Stimulated activated CD4-positive, alpha-beta T cell treated with anti-CD3 and anti-CD28 coated beads, Interleukin-4, amount 100 ng/mL, for 1 hour (primary cell): ENCODE results near the gene ALS2CL.

Experiments
- DNase-seq: peaks from one replicate; pipeline ENCODE4 v3.0.0-alpha.2; 2020

Gene ALS2CL

GRCh38 chr3:46703013-46703520 lies 9.6 kb upstream of the ALS2CL start:
- no peak for DNase-seq

- DNase-seq: no peak
Observed at GRCh38 chr3:46702246-46703012, 8.9 kb upstream of the ALS2CL start.

GRCh38 chr3:46701181-46701939 lies 7.9 kb upstream of the ALS2CL start, which contains the start of gene TMIE:
TMIE (plus strand) TSS chr3:46701392; CDS start chr3:46701488, 96 bp downstream.
- DNase-seq: no peak

GRCh38 chr3:46700772-46701171 lies 7.3 kb upstream of the ALS2CL start:
- no peak for DNase-seq

DNA sequence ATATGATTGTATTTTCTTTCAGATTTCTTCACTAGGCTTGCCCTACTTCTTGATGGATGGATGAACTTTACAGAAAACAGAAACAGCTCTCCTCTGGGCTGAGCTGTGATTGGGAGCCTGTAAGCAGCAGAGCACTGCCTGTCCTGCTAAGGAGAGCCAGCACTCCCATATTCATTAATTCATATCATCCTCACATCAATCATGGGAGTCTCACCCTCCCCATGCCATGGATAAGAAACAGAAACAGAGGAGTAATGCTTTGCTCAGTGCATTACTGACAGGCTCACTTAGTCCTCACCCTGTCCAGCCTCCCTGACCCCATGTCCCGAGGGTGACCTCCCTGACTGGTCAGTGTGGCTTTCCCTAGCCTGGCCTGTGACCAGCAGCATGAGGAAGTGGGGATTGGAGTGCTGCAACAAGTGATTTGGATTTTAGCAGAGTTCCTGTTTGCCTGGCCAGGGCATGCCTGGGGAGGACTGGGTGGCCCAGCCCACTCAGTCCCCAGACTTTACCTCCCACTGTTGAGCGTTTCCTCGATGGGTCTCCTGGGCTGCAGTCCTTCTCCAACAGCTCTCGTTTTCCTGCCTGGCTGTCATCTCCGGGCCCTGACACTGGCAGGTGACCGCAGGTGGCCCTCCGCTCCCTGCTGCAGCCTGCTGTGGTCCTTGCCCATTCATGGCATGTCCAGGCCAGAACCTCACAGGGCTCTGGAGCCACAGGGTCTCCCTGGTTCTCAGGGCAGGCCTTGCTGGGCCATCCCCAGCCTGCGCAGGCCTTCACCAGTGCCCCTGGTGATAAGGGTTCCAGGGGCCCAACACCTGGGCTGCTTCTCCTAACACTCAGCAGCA lies 6.4 kb upstream of the ALS2CL start:
- no peak for DNase-seq

- no peak for DNase-seq
Observed at GRCh38 chr3:46695962-46696894, 2.7 kb upstream of the ALS2CL start.

DNA sequence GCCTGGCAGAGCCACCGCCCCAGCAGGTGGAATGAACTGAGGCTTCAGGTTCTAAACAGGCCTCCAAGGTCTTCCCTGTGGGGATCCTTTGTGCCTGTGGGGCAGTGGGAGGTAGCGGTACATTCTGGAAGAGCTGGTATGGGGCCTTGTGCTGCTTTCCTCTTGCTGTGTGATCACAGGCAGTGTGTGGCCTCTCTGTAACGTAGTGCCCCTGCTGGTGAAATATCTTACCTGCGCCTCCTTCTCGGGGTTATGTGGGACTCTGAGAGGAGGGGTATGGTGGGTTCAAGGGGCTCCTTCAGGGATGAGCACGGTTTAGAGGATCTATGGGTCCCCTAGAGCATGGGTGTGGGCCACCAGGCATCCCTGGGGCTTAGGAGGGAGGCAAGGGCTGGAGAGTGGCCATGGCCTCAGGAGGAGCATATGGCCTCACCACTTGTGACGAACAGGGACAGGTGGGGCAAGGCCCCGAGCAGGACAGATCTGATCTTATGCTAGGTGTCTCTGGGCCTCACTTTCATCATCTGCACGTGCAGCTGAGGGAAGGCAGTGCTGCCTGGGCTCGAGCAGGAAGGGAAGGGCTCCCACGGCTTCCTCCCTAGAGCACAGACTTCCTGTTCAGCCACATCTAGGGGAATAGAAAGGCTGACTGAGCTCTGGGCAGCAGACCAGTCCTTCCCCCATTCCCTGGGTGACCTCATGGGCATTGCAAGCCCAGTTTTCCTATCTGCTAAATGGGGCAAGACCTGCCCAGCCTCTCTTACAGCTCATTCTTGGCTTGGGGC lies 1.9 kb upstream of the ALS2CL start:
- DNase-seq: peak; percentile 46

GRCh38 chr3:46694520-46694919 lies 1.0 kb upstream of the ALS2CL start:
- no peak for DNase-seq

- DNase-seq: peak; percentile 56
Observed at GRCh38 chr3:46693892-46694226, 380 bp upstream of the ALS2CL start.

DNA sequence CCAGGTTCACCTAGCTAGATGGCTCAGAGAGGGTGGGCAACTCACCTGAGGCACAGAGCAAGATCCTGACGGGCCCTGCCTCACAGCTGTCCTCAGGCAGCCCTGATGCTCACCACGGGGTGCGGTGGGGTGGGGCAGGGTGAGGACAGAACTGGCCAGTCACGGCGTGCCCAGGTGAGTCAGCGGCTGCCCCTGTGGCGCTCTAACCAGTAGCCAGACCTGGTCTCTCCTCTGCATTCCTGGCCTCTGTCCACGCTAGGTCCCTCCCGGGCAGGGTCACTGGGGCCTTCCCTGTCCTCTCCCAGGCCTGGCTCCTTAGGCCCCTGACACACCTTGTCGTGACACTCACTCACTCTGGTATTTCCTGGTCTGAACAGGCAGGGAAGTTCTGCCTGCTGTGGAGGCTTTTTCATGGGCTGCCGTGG lies 901 bp downstream of the ALS2CL start:
- DNase-seq: no peak

DNA sequence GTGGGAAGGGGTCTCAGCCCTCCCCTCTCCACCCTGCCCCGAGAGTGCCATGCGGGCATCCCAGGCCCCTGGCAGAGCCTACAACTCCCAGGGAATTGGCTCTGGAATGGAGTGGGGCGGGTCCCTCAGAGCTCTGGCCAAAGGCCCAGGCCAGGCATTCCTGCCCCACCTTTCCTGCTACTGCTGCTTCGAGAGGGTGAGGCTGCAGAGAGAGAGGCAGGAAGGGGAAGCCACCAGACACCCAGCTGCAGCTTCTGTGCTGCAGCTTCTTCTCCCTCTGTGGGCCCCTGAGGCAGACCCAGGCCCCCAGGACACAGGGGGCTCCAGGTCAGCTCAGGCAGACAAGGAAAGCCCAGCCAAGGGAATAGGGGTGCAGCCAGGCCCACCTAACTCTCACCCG lies 2.7 kb downstream of the ALS2CL start:
- no peak for DNase-seq

GRCh38 chr3:46685446-46685845 lies 8.0 kb downstream of the ALS2CL start:
- DNase-seq: no peak

- DNase-seq: no peak
Observed at GRCh38 chr3:46684891-46685290, 8.6 kb downstream of the ALS2CL start.

- no peak for DNase-seq
Observed at GRCh38 chr3:46682974-46683373, 10.5 kb downstream of the ALS2CL start.

DNA sequence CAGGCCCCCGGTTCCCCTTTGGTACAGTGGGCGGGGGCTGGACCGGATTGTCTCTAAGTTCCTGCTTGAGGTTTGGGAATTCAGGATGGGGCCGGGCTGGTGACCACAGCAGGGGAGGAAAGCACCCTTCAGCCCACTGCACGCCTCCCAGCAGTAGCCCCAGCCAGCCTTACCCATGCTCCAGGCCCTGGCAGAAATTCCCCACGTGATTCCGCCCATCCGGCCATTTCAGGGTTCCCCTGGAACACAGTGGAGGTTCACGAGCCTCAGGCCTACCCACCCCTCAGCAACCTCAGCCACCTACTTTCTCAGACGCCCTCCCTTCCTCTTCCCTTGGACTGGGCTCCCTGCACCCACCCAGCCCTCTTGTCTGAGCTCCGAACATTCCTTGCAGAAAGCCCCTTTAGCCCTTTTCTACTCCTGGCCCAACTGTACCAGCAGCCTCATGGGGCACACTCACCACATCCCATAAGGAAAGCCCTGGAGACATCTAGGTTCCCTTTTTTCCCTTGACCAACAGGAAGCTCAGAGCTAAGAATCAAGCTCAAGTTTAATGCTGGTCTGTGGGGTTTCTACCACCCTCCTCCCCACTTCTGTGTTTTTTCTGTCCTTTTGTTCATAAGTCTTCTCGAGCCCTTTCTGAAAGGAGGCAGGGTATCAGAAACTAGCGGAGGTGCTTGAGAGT lies 11.5 kb downstream of the ALS2CL start:
- DNase-seq: no peak

GRCh38 chr3:46681387-46681786 lies 12.1 kb downstream of the ALS2CL start:
- no peak for DNase-seq

- DNase-seq: no peak
Observed at GRCh38 chr3:46680298-46680826, 13.1 kb downstream of the ALS2CL start.

GRCh38 chr3:46679681-46680080 lies 13.8 kb downstream of the ALS2CL start:
- no peak for DNase-seq

DNA sequence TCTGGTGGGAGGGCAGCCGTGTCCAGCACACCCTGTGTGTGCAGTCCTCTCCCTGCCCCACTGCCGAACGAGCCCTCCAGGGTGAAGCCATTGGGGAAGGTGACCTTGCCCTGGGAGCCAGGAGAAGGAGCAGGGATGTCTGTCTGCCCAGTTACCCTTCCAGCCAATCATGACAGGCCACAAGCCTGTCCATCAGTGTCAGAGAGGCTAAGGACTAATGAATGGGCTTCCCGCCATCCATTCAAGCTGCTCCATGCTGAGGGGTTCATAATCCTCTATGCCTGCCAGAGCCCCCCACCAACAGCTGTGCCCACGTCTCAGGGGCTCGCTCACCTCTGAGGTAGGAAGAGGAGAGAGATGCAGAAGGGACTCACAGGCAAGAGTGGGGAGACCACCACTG lies 15.2 kb downstream of the ALS2CL start:
- DNase-seq: no peak

- DNase-seq: no peak
Observed at GRCh38 chr3:46677411-46677726, 16.1 kb downstream of the ALS2CL start.
